Bone marrow (tissue), 2 donors: ENCODE results near the gene SCRT2.
A peak's percentile ranks its signal among the peaks of the same experiment; 100 is the strongest.

Source experiments
- DNase-seq, 2 donors: peaks; one replicate each; lab custom pipeline; 2025; lab: John Stamatoyannopoulos, UW

Gene SCRT2

GRCh38 chr20:672963-673602 is 2.5 kb downstream of the SCRT2 start:
- DNase-seq, result no peak

DNA sequence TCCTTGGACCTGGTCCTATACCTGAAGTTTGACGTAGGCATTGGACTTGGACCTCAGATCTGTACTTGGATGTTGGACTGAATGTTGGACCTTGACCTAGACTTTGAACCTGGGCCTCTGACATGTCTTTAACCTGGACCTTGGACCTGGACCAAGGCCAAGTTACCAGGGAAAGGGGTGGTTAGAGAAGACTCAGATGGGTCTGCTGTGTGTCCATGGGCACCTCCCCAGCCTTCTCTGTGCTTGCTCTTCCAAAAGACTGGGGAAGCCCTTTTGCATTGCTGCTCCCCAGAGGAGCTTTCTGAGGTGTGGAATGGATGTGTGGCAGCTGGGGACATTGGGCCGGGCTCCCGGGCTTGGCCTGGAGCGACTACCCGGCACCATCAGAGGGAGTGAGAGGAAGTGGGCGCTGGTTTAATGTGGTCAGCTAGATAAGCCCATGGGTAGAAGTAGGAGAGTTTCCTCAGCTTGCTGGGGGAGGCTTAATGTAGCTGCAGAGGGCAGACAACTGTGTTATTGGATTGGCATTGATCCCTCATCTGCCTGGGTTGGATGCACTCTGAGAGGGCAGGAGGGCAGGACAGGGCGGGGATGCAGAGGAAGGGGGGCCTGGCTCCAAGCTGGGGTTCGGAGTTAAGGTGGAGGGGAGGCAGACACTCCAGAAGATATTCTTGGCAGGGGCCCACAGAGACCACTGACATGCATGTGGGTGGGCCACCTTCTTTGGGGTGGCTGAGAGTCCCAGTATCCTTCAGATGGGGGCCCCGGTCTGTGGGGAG is 4.2 kb downstream of the SCRT2 start:
- DNase-seq, result no peak

- DNase-seq, result no peak
These were observed 6.0 kb downstream of the SCRT2 start for GRCh38 chr20:669573-669972.

GRCh38 chr20:668638-669037 is 7.0 kb downstream of the SCRT2 start:
- DNase-seq, result no peak

GRCh38 chr20:668050-668449 is 7.6 kb downstream of the SCRT2 start:
- DNase-seq, result no peak

GRCh38 chr20:667351-668034 is 8.1 kb downstream of the SCRT2 start:
- peak; percentile 44 to 66 for DNase-seq

DNA sequence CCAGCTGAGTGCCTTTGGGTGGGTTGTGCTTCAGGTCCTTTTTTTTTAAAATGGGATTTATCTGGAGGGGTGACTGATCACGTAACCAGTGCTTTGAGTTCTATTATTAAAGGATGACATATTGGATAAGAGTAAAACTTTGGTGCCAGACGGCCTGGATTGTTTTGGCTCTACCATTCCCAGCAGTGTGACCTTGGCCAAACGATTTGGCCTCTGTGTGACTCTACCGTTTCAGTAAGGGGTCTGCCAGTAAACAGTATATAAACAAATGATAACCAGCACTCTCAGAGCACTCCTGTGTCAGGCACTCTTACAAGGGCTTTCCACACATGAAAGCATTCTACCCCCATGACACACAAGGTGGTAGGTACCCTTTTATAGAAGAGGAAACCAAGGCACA is 8.7 kb downstream of the SCRT2 start:
- DNase-seq, result no peak

- no peak for DNase-seq
These were observed 10.3 kb downstream of the SCRT2 start for GRCh38 chr20:665276-665675.

- no peak for DNase-seq
These were observed 11.0 kb downstream of the SCRT2 start for GRCh38 chr20:664576-664975.

DNA sequence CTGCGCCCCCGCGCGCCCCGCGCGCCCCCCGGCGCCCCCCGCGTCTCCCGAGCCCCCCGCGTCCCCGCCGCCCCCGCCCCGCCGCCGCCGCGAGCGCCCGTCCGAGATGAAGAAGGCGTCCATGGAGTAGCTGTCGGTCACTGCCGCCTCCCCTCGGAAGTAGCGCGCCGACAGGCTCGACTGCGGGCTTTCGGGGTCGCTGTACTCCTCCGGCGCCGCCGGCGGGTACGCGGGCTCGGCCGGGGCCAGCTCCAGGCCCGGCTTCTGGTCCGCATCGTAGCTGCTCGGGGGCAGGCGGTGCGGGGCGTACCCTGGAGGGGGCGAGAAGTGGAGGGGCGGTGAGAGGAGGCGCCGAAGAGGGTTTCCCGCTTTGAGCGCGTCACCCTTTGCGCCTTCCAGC is 11.5 kb downstream of the SCRT2 start:
- no peak for DNase-seq

DNA sequence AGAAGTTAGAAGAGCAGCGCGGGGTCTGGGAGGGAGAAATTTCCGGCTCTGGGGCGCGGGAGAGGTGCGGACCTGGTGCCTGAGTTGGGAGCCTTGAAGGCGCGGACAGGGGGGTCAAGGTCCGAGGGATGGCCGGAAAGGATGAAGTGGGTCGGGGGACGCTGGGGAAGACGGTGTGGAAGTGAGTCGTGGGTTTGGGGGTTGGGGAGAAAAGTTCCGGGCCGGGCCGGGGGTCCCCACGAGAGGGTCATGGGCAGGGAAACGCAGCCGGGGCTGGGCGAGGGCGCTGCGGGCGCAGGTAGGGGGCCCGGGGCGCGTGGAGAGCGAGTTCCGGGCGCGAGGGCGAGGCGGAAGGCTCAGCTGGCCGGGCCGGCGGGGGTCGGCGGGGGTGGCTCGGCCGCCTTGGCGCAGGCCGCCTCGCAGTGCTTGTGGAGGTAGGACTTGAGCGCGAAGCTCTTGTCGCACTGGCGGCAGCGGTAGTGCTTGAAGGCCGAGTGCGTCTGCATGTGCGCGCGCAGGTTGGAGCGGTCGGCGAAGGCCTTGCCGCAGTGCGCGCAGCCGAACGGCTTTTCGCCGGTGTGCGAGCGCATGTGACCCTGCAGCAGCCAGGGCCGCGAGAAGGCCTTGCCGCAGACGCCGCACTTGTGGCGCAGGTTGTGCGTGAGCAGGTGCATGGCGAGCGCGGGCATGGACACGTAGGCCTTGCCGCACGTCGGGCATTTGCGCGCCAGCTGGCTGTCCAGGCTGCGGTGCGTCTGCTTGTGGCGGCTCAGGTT is 12.1 kb downstream of the SCRT2 start:
- DNase-seq, result no peak

- no peak for DNase-seq
These were observed 13.1 kb downstream of the SCRT2 start for GRCh38 chr20:662277-663192.

GRCh38 chr20:661474-662270 is 13.9 kb downstream of the SCRT2 start:
- DNase-seq, result no peak

DNA sequence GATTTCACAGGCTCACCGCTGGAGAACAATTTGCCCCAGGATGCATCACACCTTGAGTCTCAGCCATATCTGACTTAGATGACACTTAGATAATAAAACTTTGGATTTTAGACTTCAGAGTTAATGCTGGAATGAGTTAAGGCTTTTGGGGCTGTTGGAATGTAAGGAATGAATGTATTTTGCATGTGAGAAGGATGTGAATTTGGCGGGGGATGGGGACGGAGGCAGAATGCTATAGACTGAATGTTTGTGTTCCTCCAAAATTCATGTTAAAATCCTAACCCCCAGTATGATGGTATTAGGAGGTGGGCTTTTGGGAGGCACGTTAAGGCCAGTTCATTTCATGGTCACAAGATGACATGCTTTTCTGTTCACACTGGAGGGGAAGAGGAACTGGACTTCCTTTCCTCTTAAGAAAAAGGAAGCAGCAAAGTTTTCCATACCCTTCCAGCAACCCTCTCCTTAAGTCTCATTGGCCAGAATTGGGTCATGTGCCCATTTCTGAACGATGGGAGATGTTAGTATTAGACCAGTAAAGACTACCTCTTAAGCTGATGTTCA is 16.8 kb downstream of the SCRT2 start:
- no peak for DNase-seq

DNA sequence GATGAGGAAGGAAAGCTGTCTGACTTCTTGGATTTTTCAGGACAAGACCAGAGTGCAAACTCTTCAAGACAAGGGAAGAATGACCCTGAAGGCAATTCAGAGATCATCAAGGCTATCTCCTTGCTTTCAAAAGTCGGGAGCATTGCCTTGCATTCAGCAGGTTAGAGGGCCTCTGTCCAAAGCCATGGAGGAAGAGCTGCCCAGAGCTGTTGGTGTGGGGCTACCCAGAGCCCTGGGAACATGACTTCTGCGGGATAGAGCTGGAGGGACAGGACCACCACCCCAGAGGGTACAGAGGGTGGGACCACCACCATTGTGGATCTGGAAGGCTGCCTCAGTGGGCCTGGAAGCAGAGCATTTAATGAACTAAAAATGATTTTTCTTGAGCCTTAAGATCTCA is 17.4 kb downstream of the SCRT2 start:
- DNase-seq, result no peak

GRCh38 chr20:655726-656624 is 19.6 kb downstream of the SCRT2 start:
- no peak for DNase-seq

GRCh38 chr20:654417-654750 is 21.2 kb downstream of the SCRT2 start:
- no peak for DNase-seq

DNA sequence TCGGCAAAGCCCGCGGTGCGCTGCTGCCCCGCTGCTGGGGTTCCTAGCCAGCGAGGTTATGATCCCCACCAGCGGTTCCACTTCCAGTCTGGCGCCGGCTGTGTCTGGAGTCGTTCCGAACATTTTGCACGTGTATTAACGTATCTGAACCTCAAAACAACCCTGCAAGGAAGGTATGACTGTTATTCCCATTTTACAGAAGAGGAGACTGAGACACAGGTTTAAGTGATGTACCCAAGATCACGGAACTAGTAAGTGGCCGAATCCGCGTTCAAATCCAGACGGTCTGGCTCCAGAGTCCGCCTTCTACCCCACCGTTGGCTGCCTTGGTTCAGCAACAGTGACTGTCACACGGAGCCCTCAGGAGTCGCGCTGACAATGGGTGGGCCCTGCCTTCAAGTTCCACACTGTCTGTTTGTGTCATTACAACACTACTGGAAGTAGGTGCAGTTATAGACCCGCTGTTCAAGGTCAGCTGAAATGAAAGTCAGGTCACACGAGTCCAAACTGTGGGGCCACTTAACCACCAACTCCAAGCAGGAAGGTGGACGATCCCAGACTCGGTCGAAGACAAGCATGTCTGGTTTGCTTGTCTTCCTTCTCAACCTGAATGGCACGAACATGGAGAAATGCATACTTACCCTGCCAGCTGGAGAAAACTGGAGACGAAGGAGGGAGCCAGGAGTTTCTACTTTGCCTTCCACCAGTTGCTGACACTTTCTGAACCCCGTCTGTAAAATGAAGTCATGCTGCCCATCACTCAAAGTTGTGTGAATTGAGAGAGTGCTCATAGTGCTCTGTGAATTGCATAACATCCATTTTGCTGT is 21.8 kb downstream of the SCRT2 start:
- DNase-seq, result no peak
